ENCODE results near the gene SLC25A46.

The SLC25A46 gene

DNA sequence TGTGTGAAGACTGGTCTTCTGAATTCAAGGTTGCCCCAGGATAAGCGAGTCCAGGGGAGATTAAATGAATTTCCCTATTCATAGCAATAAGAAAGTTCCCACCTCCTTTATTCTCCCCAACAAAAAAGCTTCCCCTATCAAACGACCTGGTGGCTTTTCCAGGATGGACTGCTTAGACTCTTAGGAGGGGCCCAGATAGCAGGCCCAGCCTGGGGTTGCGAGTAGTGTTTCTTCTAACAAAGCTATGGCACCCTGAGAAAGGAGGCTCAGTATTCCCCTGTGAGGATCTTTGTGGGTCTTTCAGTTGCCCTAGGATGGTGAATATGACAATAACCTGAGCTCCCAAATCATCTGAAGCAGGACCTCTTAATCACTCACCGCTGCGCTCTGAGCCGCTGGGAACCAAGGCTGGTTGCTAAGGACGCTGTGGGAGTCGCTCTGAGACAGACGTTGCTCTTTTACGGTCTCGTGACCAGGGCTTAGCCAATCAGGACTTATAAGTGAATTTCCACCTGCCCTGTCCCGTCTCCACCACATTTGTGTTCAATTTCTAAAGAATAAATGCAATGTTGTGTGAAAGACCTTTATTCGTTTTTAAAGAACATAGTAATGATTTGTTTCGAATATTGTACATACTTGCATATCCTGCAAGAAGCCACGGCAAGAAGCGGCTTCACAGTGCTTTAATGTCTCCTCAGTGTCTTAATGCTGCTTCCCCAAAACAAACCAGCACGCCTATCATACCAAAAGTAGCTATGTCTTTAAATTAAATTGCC lies 12.4 kb upstream of the SLC25A46 start, which contains the start of gene TMEM232:
Gene TMEM232 (minus strand): TSS at position 423 of the 776 bp plus-strand sequence. CDS start 59,319 bp downstream, outside the sequence.
- Histone ChIP-seq H3K27ac (ENCODE audit: extremely low read depth, low read depth, low read length) (no peak within 1 kb of the TSS), H3K4me3 (ENCODE audit: low read depth, low read length) (no peak within 1 kb of the TSS), H3K4me1 (ENCODE audit: control insufficient read depth, insufficient read depth, low read length) (no peaks in the 10 kb centered on the region), H3K36me3 (ENCODE audit: control insufficient read depth in 2 of 2, insufficient read depth in 1 of 2, low read length in 2 of 2) (no peaks in the 10 kb centered on the region), H3K9me3 (ENCODE audit: control insufficient read depth, insufficient read depth, low read depth, low read length) (no peaks in the 10 kb centered on the region)
- ChIA-PET CTCF (no interaction called here), POLR2A (no interaction called here)
- TF ChIP-seq ZNF266 (tag by site-specific recombination; IDR thresholded peaks at IDR 0.05; ENCODE audit: low read depth) (no peak), ZFP41 (tag by site-specific recombination; IDR thresholded peaks at IDR 0.05; ENCODE audit: borderline replicate concordance) (no peak), MZF1 (tag by site-specific recombination; IDR thresholded peaks at IDR 0.05; ENCODE audit: borderline replicate concordance) (no peak), ZNF600 (tag by site-specific recombination; IDR thresholded peaks at IDR 0.05) (no peak), ZNF747 (tag by site-specific recombination; IDR thresholded peaks at IDR 0.05) (no peak), ZEB2 (tag by site-specific recombination; IDR thresholded peaks at IDR 0.05) (no peak), ZNF112 (tag by site-specific recombination; IDR thresholded peaks at IDR 0.05) (no peak), GFI1B (tag by site-specific recombination; IDR thresholded peaks at IDR 0.05) (no peak), ZNF677 (tag by site-specific recombination; IDR thresholded peaks at IDR 0.05) (no peak), ZNF624 (tag by site-specific recombination; IDR thresholded peaks at IDR 0.05) (no peak)
- TF ChIP-seq, protein P1, sequence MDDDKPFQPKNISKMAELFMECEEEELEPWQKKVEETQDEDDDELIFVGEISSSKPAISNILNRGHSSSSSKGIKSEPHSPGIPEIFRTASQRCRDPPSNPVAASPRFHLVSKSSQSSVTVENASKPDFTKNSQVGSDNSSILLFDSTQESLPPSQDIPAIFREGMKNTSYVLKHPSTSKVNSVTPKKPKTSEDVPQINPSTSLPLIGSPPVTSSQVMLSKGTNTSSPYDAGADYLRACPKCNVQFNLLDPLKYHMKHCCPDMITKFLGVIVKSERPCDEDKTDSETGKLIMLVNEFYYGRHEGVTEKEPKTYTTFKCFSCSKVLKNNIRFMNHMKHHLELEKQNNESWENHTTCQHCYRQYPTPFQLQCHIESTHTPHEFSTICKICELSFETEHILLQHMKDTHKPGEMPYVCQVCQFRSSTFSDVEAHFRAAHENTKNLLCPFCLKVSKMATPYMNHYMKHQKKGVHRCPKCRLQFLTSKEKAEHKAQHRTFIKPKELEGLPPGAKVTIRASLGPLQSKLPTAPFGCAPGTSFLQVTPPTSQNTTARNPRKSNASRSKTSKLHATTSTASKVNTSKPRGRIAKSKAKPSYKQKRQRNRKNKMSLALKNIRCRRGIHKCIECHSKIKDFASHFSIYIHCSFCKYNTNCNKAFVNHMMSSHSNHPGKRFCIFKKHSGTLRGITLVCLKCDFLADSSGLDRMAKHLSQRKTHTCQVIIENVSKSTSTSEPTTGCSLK (tag by site-specific recombination; IDR thresholded peaks at IDR 0.05), result no peak
- TF ChIP-seq, protein P2, sequence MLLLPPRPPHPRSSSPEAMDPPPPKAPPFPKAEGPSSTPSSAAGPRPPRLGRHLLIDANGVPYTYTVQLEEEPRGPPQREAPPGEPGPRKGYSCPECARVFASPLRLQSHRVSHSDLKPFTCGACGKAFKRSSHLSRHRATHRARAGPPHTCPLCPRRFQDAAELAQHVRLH (tag by site-specific recombination; IDR thresholded peaks at IDR 0.05), result no peak

DNA sequence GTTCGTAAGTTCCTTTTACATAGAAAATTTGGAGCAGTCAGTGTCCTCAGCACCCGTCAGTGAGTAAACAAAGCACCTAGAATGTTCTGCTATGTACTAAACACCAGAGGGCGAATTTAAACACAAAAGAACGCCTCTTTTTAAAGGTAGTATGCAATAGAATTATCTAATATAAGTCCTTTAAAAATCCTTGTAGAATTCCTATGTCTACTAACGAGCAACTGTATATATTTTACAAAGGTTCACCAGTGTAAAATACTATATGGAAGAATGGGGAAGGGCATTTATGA lies 11.8 kb upstream of the SLC25A46 start:
- POLR2A ChIA-PET, result no interaction called here

More for the DNA sequence above, 11.8 kb upstream of the SLC25A46 start:
- H3K27ac ChIP-seq (ENCODE audit: extremely low read depth, low read depth, low read length), result no peak overlapping the region
- H3K36me3 ChIP-seq (ENCODE audit: control insufficient read depth in 2 of 2, insufficient read depth in 1 of 2, low read length in 2 of 2), result no peaks in the 10 kb centered on the region
- CTCF ChIA-PET, result no interaction called here
- TF ChIP-seq MYNN (tag by site-specific recombination; IDR thresholded peaks at IDR 0.05; ENCODE audit: borderline replicate concordance) (no peak), ZNF658 (tag by site-specific recombination; IDR thresholded peaks at IDR 0.05) (no peak), ZNF585B (tag by site-specific recombination; IDR thresholded peaks at IDR 0.05) (no peak), ZNF221 (tag by site-specific recombination; IDR thresholded peaks at IDR 0.05; ENCODE audit: borderline replicate concordance) (no peak), ZSCAN16 (tag by site-specific recombination; IDR thresholded peaks at IDR 0.05) (no peak), OVOL3 (tag by site-specific recombination; IDR thresholded peaks at IDR 0.05) (no peak), ZEB2 (tag by site-specific recombination; IDR thresholded peaks at IDR 0.05) (no peak), ZNF664 (tag by site-specific recombination; IDR thresholded peaks at IDR 0.05) (no peak), ZNF785 (tag by site-specific recombination; IDR thresholded peaks at IDR 0.05) (no peak), ZNF660 (tag by site-specific recombination; IDR thresholded peaks at IDR 0.05) (no peak), ZNF132 (tag by site-specific recombination; IDR thresholded peaks at IDR 0.05; ENCODE audit: borderline replicate concordance) (no peak), ZNF629 (tag by site-specific recombination; IDR thresholded peaks at IDR 0.05) (no peak), ZNF624 (tag by site-specific recombination; IDR thresholded peaks at IDR 0.05) (no peak), ZIC2 (tag by site-specific recombination; IDR thresholded peaks at IDR 0.05) (no peak), ZNF155 (tag by site-specific recombination; IDR thresholded peaks at IDR 0.05) (no peak), ZBTB1 (tag by site-specific recombination; IDR thresholded peaks at IDR 0.05) (no peak), ZNF302 (tag by site-specific recombination; IDR thresholded peaks at IDR 0.05; ENCODE audit: low read depth) (no peak), ZNF37A (tag by site-specific recombination; IDR thresholded peaks at IDR 0.05) (no peak)
- TF ChIP-seq, protein P3, sequence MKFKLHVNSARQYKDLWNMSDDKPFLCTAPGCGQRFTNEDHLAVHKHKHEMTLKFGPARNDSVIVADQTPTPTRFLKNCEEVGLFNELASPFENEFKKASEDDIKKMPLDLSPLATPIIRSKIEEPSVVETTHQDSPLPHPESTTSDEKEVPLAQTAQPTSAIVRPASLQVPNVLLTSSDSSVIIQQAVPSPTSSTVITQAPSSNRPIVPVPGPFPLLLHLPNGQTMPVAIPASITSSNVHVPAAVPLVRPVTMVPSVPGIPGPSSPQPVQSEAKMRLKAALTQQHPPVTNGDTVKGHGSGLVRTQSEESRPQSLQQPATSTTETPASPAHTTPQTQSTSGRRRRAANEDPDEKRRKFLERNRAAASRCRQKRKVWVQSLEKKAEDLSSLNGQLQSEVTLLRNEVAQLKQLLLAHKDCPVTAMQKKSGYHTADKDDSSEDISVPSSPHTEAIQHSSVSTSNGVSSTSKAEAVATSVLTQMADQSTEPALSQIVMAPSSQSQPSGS (tag by site-specific recombination; IDR thresholded peaks at IDR 0.05; ENCODE audit: low read depth), result no peak
- TF ChIP-seq, protein P2 (tag by site-specific recombination; IDR thresholded peaks at IDR 0.05), result no peak
- H3K4me3 ChIP-seq (ENCODE audit: low read depth, low read length), result no peak overlapping the region
- no peaks in the 10 kb centered on the region for H3K4me1 ChIP-seq (ENCODE audit: control insufficient read depth, insufficient read depth, low read length)
- H3K9me3 ChIP-seq (ENCODE audit: control insufficient read depth, insufficient read depth, low read depth, low read length), result no peaks in the 10 kb centered on the region

Data from HEK293 (cell line).